ENCODE data around the gene ITFG1. TPM values are rescaled to one million over a fixed set of nuclear protein-coding genes. Genes with fewer than 3 reads are reported as not detected.
"Not testable (repeated sequence)": the region's sequence is repeated elsewhere in the genome, so short reads cannot be mapped to it uniquely, and the experiment has no call there.

Gene ITFG1
- polyA plus RNA-seq, 10 donors = 71.8 to 109 (median 83.0) TPM

- DNase-seq = no peak
Measured at GRCh38 chr16:47254756-47255155, 206.1 kb downstream of the ITFG1 start.

GRCh38 chr16:47250983-47251382 is 209.9 kb downstream of the ITFG1 start:
- no peak for DNase-seq

GRCh38 chr16:47247690-47248089 is 213.2 kb downstream of the ITFG1 start:
- DNase-seq = no peak

GRCh38 chr16:47244206-47244605 is 216.7 kb downstream of the ITFG1 start:
- DNase-seq = no peak

- peak in 1 of 3 donors; percentile 21 for DNase-seq
Measured at GRCh38 chr16:47241061-47241460, 219.8 kb downstream of the ITFG1 start.

- DNase-seq = no peak
Measured at GRCh38 chr16:47236716-47237115, 224.1 kb downstream of the ITFG1 start.

GRCh38 chr16:47230296-47230695 is 230.6 kb downstream of the ITFG1 start:
- no peak for DNase-seq

- no peak for DNase-seq
Measured at GRCh38 chr16:47229053-47230050, 231.5 kb downstream of the ITFG1 start.

GRCh38 chr16:47228241-47228640 is 232.6 kb downstream of the ITFG1 start:
- no peak for DNase-seq

GRCh38 chr16:47213761-47214440 is 247.0 kb downstream of the ITFG1 start:
- DNase-seq = no peak

- no peak for DNase-seq
Measured at GRCh38 chr16:47211218-47211617, 249.6 kb downstream of the ITFG1 start.

GRCh38 chr16:47204736-47205504 is 255.9 kb downstream of the ITFG1 start:
- DNase-seq = no peak

- DNase-seq = not testable (repeated sequence)
Measured at GRCh38 chr16:47203433-47203832, 257.4 kb downstream of the ITFG1 start.

GRCh38 chr16:47198180-47198575 is 262.7 kb downstream of the ITFG1 start:
- no peak for DNase-seq

- DNase-seq = peak in 1 of 3 donors; percentile 13
Measured at GRCh38 chr16:47197536-47198179, 263.2 kb downstream of the ITFG1 start.

GRCh38 chr16:47196457-47196856 is 264.4 kb downstream of the ITFG1 start:
- DNase-seq = no peak

GRCh38 chr16:47182318-47182717 is 278.5 kb downstream of the ITFG1 start:
- no peak for DNase-seq

- not testable (repeated sequence) for DNase-seq
Measured at GRCh38 chr16:47181066-47181465, 279.8 kb downstream of the ITFG1 start.

- no peak for DNase-seq
Measured at GRCh38 chr16:47180073-47180472, 280.8 kb downstream of the ITFG1 start.

GRCh38 chr16:47175152-47175551 is 285.7 kb downstream of the ITFG1 start:
- DNase-seq = no peak

- DNase-seq = no peak
Measured at GRCh38 chr16:47162670-47163420, 298.0 kb downstream of the ITFG1 start.

Data from muscle of back (tissue), 11 donors.